ENCODE results near the gene CLHC1.

- no peak for TF ChIP-seq ZNF274 (IDR thresholded peaks at IDR 0.05; ENCODE audit: low read depth, low read length)
- no peak for TF ChIP-seq YY1 (IDR thresholded peaks at IDR 0.05; ENCODE audit: insufficient read depth, insufficient read length)
- TF ChIP-seq SUZ12 (IDR thresholded peaks at IDR 0.05; ENCODE audit: extremely low read depth, insufficient read depth, insufficient read length), result no peak
Observed at GRCh38 chr2:55138882-55139229, 93.2 kb downstream of the CLHC1 start.

All from NT2/D1 (cell line).